Mucosa of descending colon (tissue), 3 donors: ENCODE measurements around the gene GOLGA6A. TPM values are rescaled to one million over a fixed set of nuclear protein-coding genes. Genes with fewer than 3 reads are reported as not detected.
"Not testable (repeated sequence)": the region's sequence is repeated elsewhere in the genome, so short reads cannot be mapped to it uniquely, and the experiment has no call there.

Source experiments
- ATAC-seq: fragments of 200-7000 bp; cut with Tn5 transposase; one replicate; pipeline ENCODE4 v1.9.1; 2020; ENCODE audit warnings: mild to moderate bottlenecking, moderate library complexity
- DNase-seq, 3 donors: peaks; one replicate each; pipeline ENCODE4 v3.0.0-alpha.2; 2020
- H3K36me3 ChIP-seq: fragments of 200-600 bp; one replicate; pipeline ENCODE4 v1.8.0; 2021; ENCODE audit warnings: low read depth, mild to moderate bottlenecking
- H3K4me1 ChIP-seq: fragments of 200-600 bp; one replicate; pipeline ENCODE4 v1.8.0; 2021; ENCODE audit warnings: low read depth, mild to moderate bottlenecking
- H3K4me3 ChIP-seq: fragments of 200-600 bp; one replicate; pipeline ENCODE4 v1.8.0; 2021; ENCODE audit warnings: mild to moderate bottlenecking
- H3K9me3 ChIP-seq: fragments of 200-600 bp; one replicate; pipeline ENCODE4 v1.8.0; 2021; ENCODE audit warnings: mild to moderate bottlenecking
- intact Hi-C, 2 donors: fragments of 100-400 bp; cut with DNase I in 1 of 2; cut with micrococcal nuclease in 1 of 2; formaldehyde crosslinking; loops; one replicate each; pipeline versions ENCODE4 v1.11.0 to v1.11.1; 2022; cut with DNase I, micrococcal nuclease
- total RNA-seq, 3 donors: library from RNA; stranded (reverse); fragmentation: NEBNext Ultra II Directional in 2 of 3; extraction: Animal tissue kit (Norgen Biotek cat#: 25700) in 2 of 3; gene quantifications; one replicate each; pipeline versions ENCODE4 v1.2.1 to v1.2.4, GENCODE V29; 2021 to 2023
- TF ChIP-seq, protein P1 (sequence below): fragments of 200-600 bp; IDR thresholded peaks from one replicate; pipeline ENCODE4 v1.8.0; 2022; ENCODE audit warnings: antibody characterized with exemption, mild to moderate bottlenecking
- donor health status: DM: no; HTN: no; CAD: no; lungs with moderate emphysema.
- donor health status: DM: no; HTN: no; CAD: no.
- donor health status: DM: no; HTN: yes; CAD: no.

Gene GOLGA6A
- total RNA-seq, 3 donors from 2014 or later = not detected

DNA sequence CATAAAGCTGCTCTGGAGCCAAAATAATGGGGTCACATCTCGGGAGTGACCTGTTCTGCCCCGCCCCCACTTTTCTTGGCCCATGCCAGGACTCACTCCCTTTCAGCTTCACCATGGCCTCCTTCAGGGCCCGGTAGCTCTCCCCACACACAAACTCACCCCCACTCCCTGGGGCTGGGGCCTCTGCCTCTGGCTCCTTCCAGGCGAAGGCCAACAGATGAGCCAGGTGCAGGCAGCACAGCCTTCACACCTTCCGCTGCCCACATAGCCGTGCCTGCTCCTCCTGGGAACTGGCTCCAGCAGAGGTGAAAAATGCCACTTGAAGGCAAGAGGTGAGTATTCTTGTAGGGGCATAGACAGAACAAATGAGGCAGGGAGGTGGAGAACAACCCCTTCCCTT, 10.7 kb downstream of the GOLGA6A start:
- ATAC-seq, intact Hi-C loops, H3K4me1 ChIP-seq: not testable (repeated sequence)

DNA sequence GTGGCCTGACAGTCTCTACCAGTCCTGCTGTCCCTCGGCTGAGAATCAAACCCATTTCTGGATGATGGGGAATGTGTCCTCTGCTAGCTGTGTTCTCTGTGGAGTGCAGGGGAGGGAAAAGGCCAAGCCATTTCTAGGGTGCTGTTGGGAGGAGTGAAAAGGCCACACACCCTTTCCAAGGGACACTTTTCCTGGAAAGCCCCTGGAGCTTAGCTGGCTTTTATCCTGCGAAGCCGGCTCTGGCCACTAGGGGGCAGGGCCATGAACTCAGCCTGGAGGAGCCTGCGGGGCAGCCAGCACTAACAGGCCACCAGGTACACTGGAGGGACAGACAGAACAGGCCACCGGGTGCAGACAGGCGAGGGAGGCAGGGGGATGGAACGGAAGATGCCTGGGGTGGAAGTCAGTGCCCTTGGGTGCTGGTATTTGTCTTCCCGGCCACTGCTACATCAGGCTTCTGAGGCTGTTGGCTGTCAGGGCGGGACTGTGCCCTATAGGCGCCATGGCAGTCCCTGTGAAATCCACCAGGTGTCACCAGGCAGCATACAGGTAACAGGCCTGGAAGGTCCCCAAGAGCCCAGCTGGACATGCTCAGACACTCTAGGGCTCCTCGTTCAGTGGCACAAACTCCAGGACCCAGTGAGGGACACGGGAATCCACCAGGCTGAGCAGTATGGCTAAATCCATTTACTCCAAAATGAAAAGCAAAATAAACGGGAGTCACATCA, 16.5 kb downstream of the GOLGA6A start:
- H3K4me3 ChIP-seq, H3K4me1 ChIP-seq, H3K9me3 ChIP-seq, intact Hi-C loops, H3K36me3 ChIP-seq: not testable (repeated sequence)
- ATAC-seq (peak; percentile 99), DNase-seq (peak in 2 of 3 donors; percentile 50 to 76)
- TF ChIP-seq, protein P1, sequence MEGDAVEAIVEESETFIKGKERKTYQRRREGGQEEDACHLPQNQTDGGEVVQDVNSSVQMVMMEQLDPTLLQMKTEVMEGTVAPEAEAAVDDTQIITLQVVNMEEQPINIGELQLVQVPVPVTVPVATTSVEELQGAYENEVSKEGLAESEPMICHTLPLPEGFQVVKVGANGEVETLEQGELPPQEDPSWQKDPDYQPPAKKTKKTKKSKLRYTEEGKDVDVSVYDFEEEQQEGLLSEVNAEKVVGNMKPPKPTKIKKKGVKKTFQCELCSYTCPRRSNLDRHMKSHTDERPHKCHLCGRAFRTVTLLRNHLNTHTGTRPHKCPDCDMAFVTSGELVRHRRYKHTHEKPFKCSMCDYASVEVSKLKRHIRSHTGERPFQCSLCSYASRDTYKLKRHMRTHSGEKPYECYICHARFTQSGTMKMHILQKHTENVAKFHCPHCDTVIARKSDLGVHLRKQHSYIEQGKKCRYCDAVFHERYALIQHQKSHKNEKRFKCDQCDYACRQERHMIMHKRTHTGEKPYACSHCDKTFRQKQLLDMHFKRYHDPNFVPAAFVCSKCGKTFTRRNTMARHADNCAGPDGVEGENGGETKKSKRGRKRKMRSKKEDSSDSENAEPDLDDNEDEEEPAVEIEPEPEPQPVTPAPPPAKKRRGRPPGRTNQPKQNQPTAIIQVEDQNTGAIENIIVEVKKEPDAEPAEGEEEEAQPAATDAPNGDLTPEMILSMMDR = peak; percentile 64

More for the DNA sequence above, 10.7 kb downstream of the GOLGA6A start:
- not testable (repeated sequence) for H3K9me3 ChIP-seq, H3K4me3 ChIP-seq, H3K36me3 ChIP-seq, DNase-seq

GRCh38 chr15:74064822-74065221, 17.5 kb downstream of the GOLGA6A start:
- ATAC-seq, H3K9me3 ChIP-seq, intact Hi-C loops, H3K4me3 ChIP-seq, DNase-seq, H3K36me3 ChIP-seq, H3K4me1 ChIP-seq: not testable (repeated sequence)

DNA sequence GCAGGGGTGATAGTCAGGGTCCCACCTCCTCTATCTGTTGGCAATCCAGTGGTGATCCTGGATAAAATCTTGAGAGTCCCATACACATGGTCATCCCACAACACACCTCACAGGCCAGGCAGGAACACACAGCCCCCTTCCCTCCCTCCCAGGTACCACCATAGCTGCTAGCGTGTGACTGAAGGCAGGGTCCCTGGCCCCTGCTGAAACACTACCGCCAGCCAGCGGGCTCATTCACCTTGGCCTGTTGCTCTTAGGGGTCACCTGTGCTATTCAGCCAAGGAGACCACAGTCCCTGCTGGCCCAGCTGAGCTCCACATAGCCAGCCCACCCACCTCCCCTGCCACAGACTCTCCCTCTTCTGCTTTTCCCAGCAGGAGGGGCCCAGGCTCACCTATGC, 18.2 kb downstream of the GOLGA6A start:
- intact Hi-C loops = not testable (repeated sequence)

GRCh38 chr15:74063425-74064146, 18.8 kb downstream of the GOLGA6A start:
- H3K9me3 ChIP-seq, H3K36me3 ChIP-seq, DNase-seq, H3K4me1 ChIP-seq, ATAC-seq, intact Hi-C loops, H3K4me3 ChIP-seq: not testable (repeated sequence)

More for the DNA sequence above, 18.2 kb downstream of the GOLGA6A start:
- not testable (repeated sequence) for ATAC-seq, H3K4me1 ChIP-seq, DNase-seq, H3K4me3 ChIP-seq, H3K36me3 ChIP-seq, H3K9me3 ChIP-seq

- DNase-seq = no peak
- Histone ChIP-seq H3K4me1 (no peaks in the 10 kb centered on the region), H3K4me3 (no peak overlapping the region), H3K9me3 (no peaks in the 10 kb centered on the region), H3K36me3 (no peaks in the 10 kb centered on the region)
- no peak for ATAC-seq
- TF ChIP-seq, protein P1 = no peak
- intact Hi-C loops = no loop called here
Observed at GRCh38 chr15:74062671-74063070, 19.7 kb downstream of the GOLGA6A start.

- intact Hi-C loops = no loop called here
- TF ChIP-seq, protein P1 = no peak
- Histone ChIP-seq H3K4me3 (no peak overlapping the region), H3K36me3 (no peaks in the 10 kb centered on the region), H3K4me1 (no peaks in the 10 kb centered on the region), H3K9me3 (no peaks in the 10 kb centered on the region)
- no peak for ATAC-seq
- DNase-seq = no peak
Observed at GRCh38 chr15:74062236-74062635, 20.1 kb downstream of the GOLGA6A start.
